ENCODE measurements around the gene TULP1. TPM values are rescaled to one million over a fixed set of nuclear protein-coding genes. Genes with fewer than 3 reads are reported as not detected.

Gene TULP1
- total and polyA plus RNA-seq, 2 of the 13 experiments (the other 11 are each of a cell fraction or from before 2014, with no cell fraction given) = not detected

DNA sequence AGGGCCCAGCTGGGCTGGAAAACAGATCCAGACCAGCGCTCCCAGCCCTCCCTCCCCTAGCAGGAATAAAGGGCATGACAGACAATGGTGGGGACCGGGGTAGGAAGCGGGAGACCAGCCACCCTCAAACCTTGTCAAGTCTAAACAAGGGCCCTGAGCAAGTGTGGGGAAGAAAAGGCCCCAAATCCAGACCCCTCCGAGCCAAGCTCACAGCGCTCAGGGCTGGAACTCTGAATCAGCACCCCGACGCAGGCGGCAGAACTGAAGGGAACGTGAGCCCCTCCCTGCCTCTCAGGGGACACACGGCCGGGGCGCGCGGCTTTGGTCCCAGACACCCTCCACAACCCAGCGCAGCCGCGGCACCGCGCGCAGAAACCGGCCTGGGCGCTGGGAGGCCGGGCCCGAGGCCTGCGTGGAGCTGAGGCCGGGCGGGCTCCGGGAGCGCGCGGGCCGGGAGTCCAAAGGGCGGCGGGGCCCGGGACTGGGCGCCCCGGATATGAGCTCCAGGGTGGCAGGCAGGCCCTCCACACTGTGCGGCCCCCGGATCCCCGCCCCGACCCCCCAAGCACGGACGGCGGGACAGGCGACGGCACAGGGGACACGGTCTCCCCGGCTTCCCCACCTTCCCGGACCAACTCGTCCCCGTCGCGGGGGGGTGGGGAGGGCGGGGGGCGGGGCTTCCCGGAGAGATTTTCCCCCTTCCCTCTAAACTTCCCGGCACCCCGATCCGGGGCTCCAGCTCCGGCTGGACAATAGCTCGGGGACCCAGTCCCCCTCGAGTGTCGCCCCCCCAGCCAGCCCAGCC, 16.5 kb downstream of the TULP1 start (continued):
- TF ChIP-seq ZNF646 (CRISPR knock-in tag; IDR thresholded peaks at IDR 0.05) = no peak
- TF ChIP-seq, protein P1, sequence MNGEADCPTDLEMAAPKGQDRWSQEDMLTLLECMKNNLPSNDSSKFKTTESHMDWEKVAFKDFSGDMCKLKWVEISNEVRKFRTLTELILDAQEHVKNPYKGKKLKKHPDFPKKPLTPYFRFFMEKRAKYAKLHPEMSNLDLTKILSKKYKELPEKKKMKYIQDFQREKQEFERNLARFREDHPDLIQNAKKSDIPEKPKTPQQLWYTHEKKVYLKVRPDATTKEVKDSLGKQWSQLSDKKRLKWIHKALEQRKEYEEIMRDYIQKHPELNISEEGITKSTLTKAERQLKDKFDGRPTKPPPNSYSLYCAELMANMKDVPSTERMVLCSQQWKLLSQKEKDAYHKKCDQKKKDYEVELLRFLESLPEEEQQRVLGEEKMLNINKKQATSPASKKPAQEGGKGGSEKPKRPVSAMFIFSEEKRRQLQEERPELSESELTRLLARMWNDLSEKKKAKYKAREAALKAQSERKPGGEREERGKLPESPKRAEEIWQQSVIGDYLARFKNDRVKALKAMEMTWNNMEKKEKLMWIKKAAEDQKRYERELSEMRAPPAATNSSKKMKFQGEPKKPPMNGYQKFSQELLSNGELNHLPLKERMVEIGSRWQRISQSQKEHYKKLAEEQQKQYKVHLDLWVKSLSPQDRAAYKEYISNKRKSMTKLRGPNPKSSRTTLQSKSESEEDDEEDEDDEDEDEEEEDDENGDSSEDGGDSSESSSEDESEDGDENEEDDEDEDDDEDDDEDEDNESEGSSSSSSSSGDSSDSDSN (CRISPR knock-in tag; IDR thresholded peaks at IDR 0.05) = peak; percentile 98
- 0 out of 2 replicates have a peak, but pooled peaks have one; percentile 44 for TF ChIP-seq ZNF800 (CRISPR knock-in tag; IDR thresholded peaks at IDR 0.05)
- 0 out of 2 replicates have a peak, but pooled peaks have one; percentile 47 for TF ChIP-seq ZNF230 (CRISPR knock-in tag; IDR thresholded peaks at IDR 0.05)
- TF ChIP-seq MYC (CRISPR knock-in tag; IDR thresholded peaks at IDR 0.05; ENCODE audit: borderline replicate concordance) = peak; percentile 54
- TF ChIP-seq, protein P2, sequence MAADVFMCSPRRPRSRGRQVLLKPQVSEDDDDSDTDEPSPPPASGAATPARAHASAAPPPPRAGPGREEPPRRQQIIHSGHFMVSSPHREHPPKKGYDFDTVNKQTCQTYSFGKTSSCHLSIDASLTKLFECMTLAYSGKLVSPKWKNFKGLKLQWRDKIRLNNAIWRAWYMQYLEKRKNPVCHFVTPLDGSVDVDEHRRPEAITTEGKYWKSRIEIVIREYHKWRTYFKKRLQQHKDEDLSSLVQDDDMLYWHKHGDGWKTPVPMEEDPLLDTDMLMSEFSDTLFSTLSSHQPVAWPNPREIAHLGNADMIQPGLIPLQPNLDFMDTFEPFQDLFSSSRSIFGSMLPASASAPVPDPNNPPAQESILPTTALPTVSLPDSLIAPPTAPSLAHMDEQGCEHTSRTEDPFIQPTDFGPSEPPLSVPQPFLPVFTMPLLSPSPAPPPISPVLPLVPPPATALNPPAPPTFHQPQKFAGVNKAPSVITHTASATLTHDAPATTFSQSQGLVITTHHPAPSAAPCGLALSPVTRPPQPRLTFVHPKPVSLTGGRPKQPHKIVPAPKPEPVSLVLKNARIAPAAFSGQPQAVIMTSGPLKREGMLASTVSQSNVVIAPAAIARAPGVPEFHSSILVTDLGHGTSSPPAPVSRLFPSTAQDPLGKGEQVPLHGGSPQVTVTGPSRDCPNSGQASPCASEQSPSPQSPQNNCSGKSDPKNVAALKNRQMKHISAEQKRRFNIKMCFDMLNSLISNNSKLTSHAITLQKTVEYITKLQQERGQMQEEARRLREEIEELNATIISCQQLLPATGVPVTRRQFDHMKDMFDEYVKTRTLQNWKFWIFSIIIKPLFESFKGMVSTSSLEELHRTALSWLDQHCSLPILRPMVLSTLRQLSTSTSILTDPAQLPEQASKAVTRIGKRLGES (CRISPR knock-in tag; IDR thresholded peaks at IDR 0.05; ENCODE audit: borderline replicate concordance) = no peak
- no peak for TF ChIP-seq ZNF235 (CRISPR knock-in tag; IDR thresholded peaks at IDR 0.05; ENCODE audit: borderline replicate concordance)
- TF ChIP-seq AGO2 (optimal IDR thresholded peaks at IDR 0.05; ENCODE audit: low read depth, low read length) = peak; percentile 79
- TF ChIP-seq HNRNPK (IDR thresholded peaks at IDR 0.05; ENCODE audit: low read depth, low read length, poor library complexity, severe bottlenecking) = peak; percentile 56
- 0 out of 2 replicates have a peak, but pooled peaks have one; percentile 13 for TF ChIP-seq ZNF746 (CRISPR knock-in tag; IDR thresholded peaks at IDR 0.05)
- TF ChIP-seq PHF20 (CRISPR knock-in tag; IDR thresholded peaks at IDR 0.05) = 0 out of 2 replicates have a peak, but pooled peaks have one; percentile 42
- peak; percentile 30; the same call in 1 of the 2 replicates for TF ChIP-seq BCL6 (CRISPR knock-in tag; IDR thresholded peaks at IDR 0.05)
- peak; percentile 55; the same call in 1 of the 2 replicates for TF ChIP-seq ZNF547 (CRISPR knock-in tag; IDR thresholded peaks at IDR 0.05)
- no peak for TF ChIP-seq MATR3 (CRISPR knock-in tag; IDR thresholded peaks at IDR 0.05)
